A673 (cell line): Measurements from ENCODE around the gene CATSPERD. TPM values are rescaled to one million over a fixed set of nuclear protein-coding genes. Genes with fewer than 3 reads are reported as not detected.
"Not testable (repeated sequence)": the region's sequence is repeated elsewhere in the genome, so short reads cannot be mapped to it uniquely, and the experiment has no call there.

Source experiments
- BruUV-seq: library from RNA; stranded (reverse); fragments of 400-500 nt; replicated peaks from 2 replicates; lab custom pipeline; 2021; lab: Mats Ljungman, UMichigan
- CTCF ChIA-PET: fragments of 300-600 bp; sonication (Branson Sonifier 250); formaldehyde crosslinking; loops from one replicate; lab custom pipeline; 2022; ENCODE audit warnings: antibody characterized with exemption; lab: Charles Lee
- POLR2A ChIA-PET: fragments of 300-600 bp; sonication (Branson Sonifier 250); formaldehyde crosslinking; loops from one replicate; lab custom pipeline; 2022; ENCODE audit warnings: antibody characterized with exemption; ENCODE audit not compliant: low non-redundant PET; lab: Charles Lee
- DNase-seq: peaks from one replicate; pipeline ENCODE4 v3.0.0-alpha.2; 2015; ENCODE audit warnings: low spot score
- H3K27ac ChIP-seq: fragments of 200-600 bp; sonication (generic); 2 replicates; pipeline ENCODE4 v1.5.1; 2016; ENCODE audit warnings: mixed run types, low read depth, mild to moderate bottlenecking, mixed read lengths, antibody characterized with exemption, low read length; ENCODE audit not compliant: poor library complexity, severe bottlenecking
- H3K27me3 ChIP-seq: fragments of 200-600 bp; sonication (generic); replicated peaks from 2 replicates; pipeline ENCODE4 v1.6.1; 2017; ENCODE audit warnings: mixed run types, low read depth, mild to moderate bottlenecking, mixed read lengths, antibody characterized with exemption, low read length; ENCODE audit not compliant: insufficient read depth, poor library complexity
- H3K36me3 ChIP-seq: fragments of 200-600 bp; sonication (generic); 2 replicates; pipeline ENCODE4 v1.6.1; 2016; ENCODE audit warnings: mixed run types, mild to moderate bottlenecking, mixed read lengths, antibody characterized with exemption, low read length; ENCODE audit not compliant: insufficient read depth, poor library complexity, severe bottlenecking
- H3K4me1 ChIP-seq: fragments of 200-600 bp; sonication (generic); 2 replicates; pipeline ENCODE4 v1.6.1; 2017; ENCODE audit warnings: mixed run types, mild to moderate bottlenecking, mixed read lengths, antibody characterized with exemption, low read length; ENCODE audit not compliant: insufficient read depth, poor library complexity, severe bottlenecking
- H3K4me3 ChIP-seq: fragments of 200-600 bp; sonication (generic); 2 replicates; pipeline ENCODE4 v1.5.1; 2016; ENCODE audit warnings: low read depth, mixed run types, mild to moderate bottlenecking, mixed read lengths, low read length; ENCODE audit not compliant: poor library complexity, severe bottlenecking
- H3K9me3 ChIP-seq: fragments of 200-600 bp; sonication (generic); 2 replicates; pipeline ENCODE4 v1.6.1; 2016; ENCODE audit warnings: mixed run types, low read depth, mild to moderate bottlenecking, mixed read lengths, antibody characterized with exemption, low read length; ENCODE audit not compliant: poor library complexity, severe bottlenecking
- EZH2 ChIP-seq: fragments of 200-600 bp; sonication (generic); IDR thresholded peaks from 2 replicates; pipeline ENCODE4 v1.6.1; 2017; ENCODE audit warnings: borderline replicate concordance, low read depth, mild to moderate bottlenecking, mixed read lengths, antibody characterized with exemption, low read length; ENCODE audit not compliant: poor library complexity, severe bottlenecking
- intact Hi-C: fragments of 100-400 bp; cut with micrococcal nuclease; formaldehyde crosslinking; loops from one replicate; pipeline ENCODE4 v1.10.0; 2022; ENCODE audit not compliant: unreplicated experiment
- total RNA-seq: library from RNA; stranded (reverse); gene quantifications from 2 replicates; pipeline ENCODE4 v1.2.3, GENCODE V29; 2021
- TF ChIP-seq, protein P1 (sequence below): fragments of 300-800, 200-600 bp; sonication (generic); conservative IDR thresholded peaks from 2 replicates; pipeline ENCODE4 v1.5.1; 2017; ENCODE audit warnings: low read depth, mild to moderate bottlenecking, antibody characterized with exemption, low read length, moderate library complexity, mixed read lengths

CATSPERD gene
- total RNA-seq, 1 experiment from 2014 or later: not detected

DNA sequence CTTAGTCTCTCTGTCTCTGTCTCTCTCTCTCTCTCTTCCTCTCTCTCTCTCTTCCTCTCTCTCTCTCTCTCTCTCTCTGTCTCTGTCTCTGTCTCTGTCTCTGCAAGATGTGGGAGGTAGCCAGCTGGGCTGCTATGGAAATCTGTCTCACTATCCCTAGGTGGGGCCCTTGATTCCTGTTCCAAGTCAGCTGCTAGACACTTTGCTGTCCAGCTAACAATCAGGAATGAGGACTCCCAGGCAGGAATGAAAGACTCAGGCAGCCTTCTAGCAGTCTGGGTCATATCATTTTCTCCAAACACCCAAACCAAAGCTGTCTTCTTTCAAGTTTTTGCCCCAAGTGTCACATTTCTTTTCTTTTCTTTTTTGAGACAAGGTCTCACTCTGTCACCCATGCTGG lies 23.2 kb downstream of the CATSPERD start:
- Histone ChIP-seq H3K4me3 (no peak overlapping the region), H3K36me3 (no peaks in the 10 kb centered on the region), H3K27me3 (no peaks in the 10 kb centered on the region), H3K27ac (no peak overlapping the region), H3K9me3 (no peaks in the 10 kb centered on the region), H3K4me1 (no peaks in the 10 kb centered on the region)
- POLR2A ChIA-PET: no interaction called here
- CTCF ChIA-PET: no interaction called here
- intact Hi-C loops: no loop called here
- BruUV-seq: no TSS peak
- TF ChIP-seq, protein P1, sequence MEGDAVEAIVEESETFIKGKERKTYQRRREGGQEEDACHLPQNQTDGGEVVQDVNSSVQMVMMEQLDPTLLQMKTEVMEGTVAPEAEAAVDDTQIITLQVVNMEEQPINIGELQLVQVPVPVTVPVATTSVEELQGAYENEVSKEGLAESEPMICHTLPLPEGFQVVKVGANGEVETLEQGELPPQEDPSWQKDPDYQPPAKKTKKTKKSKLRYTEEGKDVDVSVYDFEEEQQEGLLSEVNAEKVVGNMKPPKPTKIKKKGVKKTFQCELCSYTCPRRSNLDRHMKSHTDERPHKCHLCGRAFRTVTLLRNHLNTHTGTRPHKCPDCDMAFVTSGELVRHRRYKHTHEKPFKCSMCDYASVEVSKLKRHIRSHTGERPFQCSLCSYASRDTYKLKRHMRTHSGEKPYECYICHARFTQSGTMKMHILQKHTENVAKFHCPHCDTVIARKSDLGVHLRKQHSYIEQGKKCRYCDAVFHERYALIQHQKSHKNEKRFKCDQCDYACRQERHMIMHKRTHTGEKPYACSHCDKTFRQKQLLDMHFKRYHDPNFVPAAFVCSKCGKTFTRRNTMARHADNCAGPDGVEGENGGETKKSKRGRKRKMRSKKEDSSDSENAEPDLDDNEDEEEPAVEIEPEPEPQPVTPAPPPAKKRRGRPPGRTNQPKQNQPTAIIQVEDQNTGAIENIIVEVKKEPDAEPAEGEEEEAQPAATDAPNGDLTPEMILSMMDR: no peak
- no peak for TF ChIP-seq EZH2
- no peak for DNase-seq

DNA sequence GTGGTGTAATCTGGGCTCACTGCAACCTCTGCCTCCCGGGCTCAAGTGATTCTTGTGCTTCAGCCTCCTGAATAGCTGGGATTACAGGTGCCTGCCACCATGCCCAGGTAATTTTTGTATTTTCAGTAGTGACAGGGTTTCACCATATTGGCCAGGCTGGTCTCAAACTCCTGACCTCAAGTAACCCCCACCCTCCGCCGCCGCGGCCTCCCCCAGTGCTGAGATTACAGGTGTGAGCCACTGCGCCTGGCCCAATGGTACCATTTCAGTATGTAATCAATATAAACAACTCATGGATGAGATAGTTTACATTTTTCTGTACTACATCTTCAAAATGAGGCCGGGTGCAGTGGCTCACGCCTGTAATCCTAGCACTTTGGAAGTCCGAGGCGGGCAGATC lies 24.6 kb downstream of the CATSPERD start:
- intact Hi-C loops, H3K36me3 ChIP-seq, H3K9me3 ChIP-seq, DNase-seq, H3K27me3 ChIP-seq, CTCF ChIA-PET, H3K27ac ChIP-seq, BruUV-seq, POLR2A ChIA-PET, H3K4me1 ChIP-seq, H3K4me3 ChIP-seq: not testable (repeated sequence)

DNA sequence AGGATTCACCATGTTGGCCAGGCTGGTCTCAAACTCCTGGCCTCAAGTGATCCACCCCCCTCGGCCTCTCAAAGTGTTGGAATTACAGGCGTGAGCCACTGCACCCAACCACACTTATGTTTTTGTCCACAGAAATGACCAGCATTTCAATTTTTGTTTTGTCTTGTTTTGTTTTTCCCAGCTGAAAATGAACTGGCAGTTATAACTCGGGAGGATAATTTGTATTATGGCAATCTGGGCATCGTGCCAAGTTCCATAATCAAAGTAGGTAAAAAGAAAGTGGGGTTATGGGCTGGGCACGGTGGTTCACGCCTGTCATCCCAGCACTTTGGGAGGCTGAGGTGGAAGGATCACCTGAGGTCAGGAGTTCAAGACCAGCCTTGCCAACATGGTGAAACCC lies 28.5 kb downstream of the CATSPERD start:
- H3K27ac ChIP-seq, H3K4me1 ChIP-seq, H3K27me3 ChIP-seq, DNase-seq, H3K9me3 ChIP-seq, intact Hi-C loops, H3K4me3 ChIP-seq, H3K36me3 ChIP-seq, BruUV-seq: not testable (repeated sequence)
- CTCF ChIA-PET: interaction anchor here (0.6 kb wide), 1 partner anchor 156 kb away, joined by 9 read pairs; no protein-coding TSS in a partner anchor
- POLR2A ChIA-PET: interaction anchor here (0.6 kb wide), 1 partner anchor 57 kb away, joined by 21 read pairs; no protein-coding TSS in a partner anchor

DNA sequence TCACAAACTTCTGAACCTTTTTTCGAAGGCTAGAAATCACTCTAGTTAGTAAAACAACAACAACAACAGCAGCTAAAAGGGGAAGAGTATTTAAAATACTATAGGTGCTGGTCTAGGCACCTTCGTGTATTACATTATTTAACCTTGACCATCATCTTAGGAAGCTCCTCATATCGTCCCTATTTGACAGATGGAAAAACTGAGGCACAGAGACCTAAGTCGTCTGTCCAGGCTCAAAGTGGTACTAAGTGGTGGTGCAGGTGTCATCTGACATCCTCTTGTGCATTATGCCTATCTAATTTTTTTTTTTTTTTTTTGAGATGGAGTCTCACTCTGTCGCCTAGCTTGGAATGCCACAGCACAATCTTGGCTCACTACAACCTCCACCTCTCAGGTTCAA lies 29.1 kb downstream of the CATSPERD start:
- CTCF ChIA-PET: no interaction called here
- DNase-seq: no peak
- intact Hi-C loops: no loop called here
- no peak overlapping the region for H3K4me3 ChIP-seq
- no TSS peak for BruUV-seq
- H3K9me3 ChIP-seq: no peaks in the 10 kb centered on the region
- no peaks in the 10 kb centered on the region for H3K4me1 ChIP-seq
- TF ChIP-seq, protein P1: no peak
- TF ChIP-seq EZH2: no peak
- no peak overlapping the region for H3K27ac ChIP-seq
- POLR2A ChIA-PET: no interaction called here
- H3K27me3 ChIP-seq: no peaks in the 10 kb centered on the region
- no peaks in the 10 kb centered on the region for H3K36me3 ChIP-seq
